ENCODE results near the gene FOLR2.
"Not testable (repeated sequence)": the region's sequence is repeated elsewhere in the genome, so short reads cannot be mapped to it uniquely, and the experiment has no call there.

The FOLR2 gene

DNA sequence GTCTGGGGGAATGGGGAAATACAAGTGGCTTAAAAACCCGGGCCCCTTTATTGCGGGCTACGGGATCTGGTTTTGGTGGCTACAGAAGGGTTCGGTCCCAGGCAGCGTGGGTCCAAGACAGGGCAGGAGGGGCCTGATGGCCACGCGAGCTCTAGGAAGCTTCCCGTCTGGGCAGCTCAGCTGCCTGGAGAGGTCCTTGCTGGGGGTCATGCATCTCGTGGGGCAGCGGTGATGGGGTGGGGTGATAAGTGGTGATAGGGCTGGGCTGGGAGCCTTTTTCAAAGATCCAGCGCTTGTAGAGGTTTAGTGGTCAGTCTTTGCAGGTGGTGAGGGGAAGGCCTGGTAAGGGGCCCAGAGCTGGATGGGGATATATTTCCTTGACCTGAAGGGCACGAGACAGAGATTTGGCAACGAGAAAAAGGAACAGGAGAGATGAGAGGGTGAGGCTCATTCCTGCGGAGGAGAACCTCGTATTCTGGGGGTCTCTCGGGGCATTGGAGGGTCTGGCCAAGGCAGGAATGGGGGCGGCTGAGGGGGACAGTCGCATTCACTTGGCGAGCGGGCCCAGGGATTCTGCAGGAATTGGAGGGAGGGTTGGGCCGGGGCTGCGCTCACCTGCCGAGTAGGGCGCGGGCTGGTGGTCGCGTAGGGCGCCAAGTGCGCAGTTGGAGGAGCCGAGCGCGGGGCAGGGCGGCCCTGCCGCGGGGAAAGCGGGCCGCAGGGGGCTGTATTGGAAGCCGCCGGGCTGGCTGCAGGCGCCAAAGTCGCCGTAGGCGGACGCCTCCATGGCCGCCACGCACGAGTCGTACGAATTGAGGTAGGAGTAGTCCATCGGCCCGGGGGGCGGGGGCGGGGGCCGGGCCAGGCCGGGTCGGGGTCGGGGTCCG, 26.8 kb downstream of the FOLR2 start:
- ATAC-seq: no peak

DNA sequence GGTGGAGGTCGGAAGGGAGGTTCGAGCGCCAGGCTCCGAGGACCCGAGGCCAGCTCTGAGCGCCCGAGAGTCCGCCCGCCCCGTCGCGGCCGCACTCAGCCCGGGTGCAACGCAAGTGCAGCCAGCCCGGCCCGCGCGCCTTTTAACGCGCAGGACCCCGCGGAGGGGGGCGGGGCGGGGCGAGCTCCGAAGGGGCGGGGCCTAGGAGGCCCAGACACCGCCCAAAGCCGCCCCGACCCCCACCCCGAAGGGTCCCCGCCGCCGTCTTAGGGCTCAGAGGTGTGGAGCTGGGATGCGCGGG, 27.4 kb downstream of the FOLR2 start, which contains the start of gene PHOX2A:
PHOX2A (minus strand) TSS at position 117 of the 301 bp plus-strand sequence. CDS start 172 bp downstream, outside the sequence.
- no peak for ATAC-seq

GRCh38 chr11:72244361-72245262, 28.0 kb downstream of the FOLR2 start:
- ATAC-seq: no peak

DNA sequence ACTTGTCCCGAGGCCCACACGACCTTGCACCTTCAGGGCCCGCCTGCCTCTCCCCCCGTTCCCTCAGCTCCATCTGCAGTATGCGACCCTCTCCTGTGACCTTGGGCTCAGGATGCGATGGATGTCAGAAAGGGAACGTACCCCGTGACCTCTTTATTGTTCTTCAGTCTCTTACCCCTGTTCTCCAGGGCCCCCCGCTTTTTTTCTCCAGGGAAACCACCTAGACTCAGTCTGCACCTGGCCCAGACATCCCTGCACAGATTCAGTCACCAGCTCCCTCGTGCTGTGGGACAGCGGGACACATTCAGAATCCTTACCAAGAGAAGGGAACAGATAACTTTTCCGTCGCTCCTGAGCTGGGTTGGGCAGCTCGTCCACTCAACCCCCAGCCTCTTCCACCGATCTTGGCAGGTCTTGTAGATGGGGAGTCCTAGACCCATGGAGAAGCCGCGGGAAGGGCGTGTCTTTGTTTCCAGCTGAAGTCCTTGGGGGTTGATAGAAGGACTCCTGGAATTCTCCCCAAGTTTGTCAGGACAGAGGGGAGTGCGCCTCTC, 28.7 kb downstream of the FOLR2 start:
- ATAC-seq: no peak

GRCh38 chr11:72247584-72247983, 31.0 kb downstream of the FOLR2 start:
- no peak for ATAC-seq

DNA sequence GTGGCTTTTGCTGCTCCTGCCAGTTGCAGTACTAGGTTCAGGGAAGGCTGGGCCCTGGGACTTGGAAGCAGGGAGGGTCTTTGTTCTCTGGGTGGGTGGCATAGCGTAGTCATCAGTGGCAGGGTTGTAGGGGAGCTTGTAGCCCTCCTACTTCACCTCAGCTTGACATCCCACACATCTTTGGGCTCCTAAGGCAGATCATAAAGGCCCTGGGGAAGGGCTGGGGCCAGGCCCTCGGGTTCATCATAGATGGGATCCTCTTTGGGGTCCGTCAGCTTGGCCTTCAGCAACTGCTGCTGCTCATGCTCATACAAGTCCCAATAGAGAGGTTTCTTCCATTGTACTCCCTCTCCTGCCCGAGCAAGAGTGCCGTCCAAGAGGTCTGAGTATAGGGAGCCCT, 33.4 kb downstream of the FOLR2 start:
- ATAC-seq: no peak

- no peak for ATAC-seq
Measured at GRCh38 chr11:72250661-72251464, 34.3 kb downstream of the FOLR2 start.

DNA sequence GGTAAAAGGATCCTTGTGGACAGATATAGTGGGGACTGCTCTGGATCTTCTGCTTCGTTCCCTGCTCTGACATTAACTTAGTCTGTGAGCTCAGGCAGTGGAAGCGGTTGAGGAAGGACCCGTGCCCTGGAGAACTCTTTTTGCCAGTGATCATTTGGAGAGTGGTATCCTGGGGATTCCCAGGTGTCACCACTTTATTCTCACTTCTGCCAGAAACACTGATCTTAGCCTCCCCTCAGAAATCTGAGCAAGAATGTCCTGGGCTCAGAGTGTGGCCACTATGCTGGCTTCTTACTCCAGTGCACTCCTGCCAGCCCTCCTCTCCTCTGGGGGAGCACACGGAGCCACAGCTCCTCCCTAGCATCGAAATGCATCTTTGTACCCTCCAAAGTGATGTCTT, 35.0 kb downstream of the FOLR2 start:
- no peak for ATAC-seq

DNA sequence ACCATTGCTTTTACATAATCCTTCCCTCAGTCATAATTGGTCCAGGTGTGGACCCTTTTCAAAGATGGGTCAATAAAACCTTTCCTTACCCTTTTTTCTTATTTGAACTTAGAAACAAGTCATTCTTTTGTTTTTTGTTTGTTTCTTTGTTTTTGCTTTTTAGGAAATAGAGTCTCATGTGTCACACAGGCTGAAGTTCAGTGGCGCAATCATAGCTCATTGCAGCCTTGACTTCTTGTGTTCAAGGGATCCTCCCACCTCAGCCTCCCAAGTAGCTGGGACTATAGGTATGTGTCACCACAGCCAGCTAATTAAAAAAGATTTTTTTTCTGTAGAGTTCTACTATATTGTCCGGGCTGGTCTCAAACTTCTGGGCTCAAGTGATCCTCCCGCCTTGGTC, 36.8 kb downstream of the FOLR2 start:
- ATAC-seq: no peak

DNA sequence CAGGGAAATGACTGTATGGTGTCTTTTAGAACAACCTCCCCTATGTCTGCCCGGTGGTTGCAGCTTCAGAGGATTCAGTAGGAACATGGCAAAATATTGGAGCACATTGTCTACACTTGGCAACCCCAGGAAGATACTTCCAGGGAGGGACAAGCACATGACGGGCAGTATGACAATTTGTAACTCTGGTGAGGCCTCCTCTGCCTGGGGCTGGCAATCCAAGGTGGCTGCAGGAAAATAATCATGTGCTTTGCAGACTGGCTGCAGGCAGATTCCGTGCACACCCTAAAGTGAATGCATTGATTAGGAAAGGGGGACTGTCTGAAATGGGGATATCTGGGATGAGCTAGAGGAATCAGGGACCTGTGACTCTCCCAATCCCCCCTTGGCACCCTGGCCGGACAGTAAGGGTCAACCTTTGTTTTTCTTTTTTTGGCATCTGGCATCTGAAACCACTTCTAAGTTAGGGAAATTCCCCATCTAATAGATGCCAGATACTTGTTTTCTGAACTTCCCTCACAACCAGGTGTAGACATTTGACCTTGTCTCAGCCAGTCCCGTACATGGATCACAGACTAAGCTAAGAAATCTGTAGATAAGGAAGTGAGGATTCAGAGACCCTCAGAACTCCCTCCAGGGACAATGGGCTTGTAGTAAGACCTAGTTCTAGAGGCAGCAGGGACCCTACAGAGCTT, 37.9 kb downstream of the FOLR2 start:
- ATAC-seq: no peak

- no peak for ATAC-seq
Measured at GRCh38 chr11:72257570-72257969, 41.0 kb downstream of the FOLR2 start.

DNA sequence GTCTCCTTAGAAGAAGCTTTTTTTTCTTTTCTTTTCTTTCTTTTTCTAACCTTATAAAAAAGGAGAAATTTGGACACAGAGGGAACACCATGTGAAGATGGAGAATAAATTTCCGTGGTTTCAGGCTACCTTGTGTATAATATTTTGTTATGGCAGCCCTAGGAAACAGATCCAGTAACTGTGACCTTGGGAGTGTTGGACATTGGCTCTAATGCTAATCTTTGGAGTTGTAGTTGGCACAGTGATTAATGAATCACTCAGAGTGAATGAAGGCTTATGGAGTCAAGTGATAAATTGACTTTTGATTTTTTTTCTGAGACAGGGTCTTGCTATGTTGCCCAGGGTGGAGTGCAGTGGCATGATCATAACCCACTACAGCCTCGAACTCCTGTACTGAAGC, 42.9 kb downstream of the FOLR2 start:
- no peak for ATAC-seq

DNA sequence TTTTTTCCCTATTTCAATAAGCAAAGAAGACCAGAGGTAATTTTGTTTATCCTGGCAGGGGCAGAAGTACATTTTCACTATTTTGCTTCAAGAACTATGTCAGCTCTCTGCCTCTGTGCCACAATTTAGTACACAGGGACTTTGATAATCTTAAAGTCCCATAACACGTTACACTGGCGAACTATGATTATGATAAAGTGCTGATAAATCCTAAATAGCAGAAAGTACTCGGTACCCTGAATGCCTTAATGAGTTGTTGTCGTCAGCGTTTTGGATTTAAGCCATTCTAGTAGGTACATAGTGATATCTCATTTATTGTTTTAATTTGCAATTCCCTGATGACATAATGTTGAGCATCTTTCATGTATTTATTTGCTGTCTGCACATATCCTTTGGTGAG, 44.0 kb downstream of the FOLR2 start:
- ATAC-seq: no peak

GRCh38 chr11:72263361-72263760, 46.8 kb downstream of the FOLR2 start:
- ATAC-seq: no peak

- ATAC-seq: no peak
Measured at GRCh38 chr11:72265951-72266350, 49.4 kb downstream of the FOLR2 start.

- not testable (repeated sequence) for ATAC-seq
Measured at GRCh38 chr11:72266960-72267359, 50.4 kb downstream of the FOLR2 start.

GRCh38 chr11:72267956-72268617, 51.5 kb downstream of the FOLR2 start:
- no peak for ATAC-seq
